MCF 10A (cell line): Measurements from ENCODE around the gene RXRA. TPM values are rescaled to one million over a fixed set of nuclear protein-coding genes. Genes with fewer than 3 reads are reported as not detected.
A peak's percentile ranks its signal among the peaks of the same experiment; 100 is the strongest.

Source experiments
- BruUV-seq: library from RNA; stranded (reverse); fragments of 400-500 nt; replicated peaks from 2 replicates; lab custom pipeline; 2021; lab: Mats Ljungman, UMichigan
- CTCF ChIA-PET: fragments of 300-600 bp; sonication (Branson Sonifier 250); formaldehyde crosslinking; extraction: SDS; loops from one replicate; lab custom pipeline; 2021; ENCODE audit warnings: antibody characterized with exemption, inconsistent platforms; lab: Yijun Ruan, JAX
- POLR2A ChIA-PET: fragments of 300-600, 350-650 bp; sonication (Branson Sonifier 250); formaldehyde crosslinking; extraction: SDS; loops from one replicate; lab custom pipeline; 2020; ENCODE audit warnings: antibody characterized with exemption, inconsistent platforms; lab: Yijun Ruan, JAX
- DNase-seq: peaks from one replicate; pipeline ENCODE4 v3.0.0-alpha.2; 2018; ENCODE audit not compliant: unreplicated experiment
- H3K27ac Mint-ChIP-seq: one replicate; pipeline ENCODE4 v1.8.0; 2022; ENCODE audit warnings: mild to moderate bottlenecking, low read depth, mixed read lengths; ENCODE audit not compliant: unreplicated experiment
- H3K27me3 Mint-ChIP-seq: one replicate; pipeline ENCODE4 v1.8.0; 2022; ENCODE audit warnings: mixed read lengths; ENCODE audit not compliant: insufficient read depth, unreplicated experiment
- H3K36me3 Mint-ChIP-seq: one replicate; pipeline ENCODE4 v1.8.0; 2022; ENCODE audit warnings: mild to moderate bottlenecking, moderate library complexity, mixed read lengths; ENCODE audit not compliant: insufficient read depth, unreplicated experiment
- H3K4me1 Mint-ChIP-seq: one replicate; pipeline ENCODE4 v1.8.0; 2022; ENCODE audit warnings: mixed read lengths; ENCODE audit not compliant: insufficient read depth, unreplicated experiment
- H3K4me3 Mint-ChIP-seq: one replicate; pipeline ENCODE4 v1.8.0; 2022; ENCODE audit warnings: mild to moderate bottlenecking, moderate library complexity, mixed read lengths; ENCODE audit not compliant: unreplicated experiment
- H3K9me3 Mint-ChIP-seq: one replicate; pipeline ENCODE4 v1.8.0; 2022; ENCODE audit warnings: mixed read lengths; ENCODE audit not compliant: unreplicated experiment
- intact Hi-C: fragments of 100-400 bp; cut with micrococcal nuclease; formaldehyde crosslinking; loops from 2 replicates; pipeline ENCODE4 v1.14.1; 2022
- total RNA-seq: library from RNA; stranded (reverse); gene quantifications from 2 replicates; pipeline ENCODE4 v1.2.3, GENCODE V29; 2022
- TF ChIP-seq, protein P1 (sequence below): fragments of 200-600 bp; IDR thresholded peaks from one replicate; pipeline ENCODE4 v1.8.0; 2022; ENCODE audit warnings: antibody characterized with exemption, mild to moderate bottlenecking; ENCODE audit not compliant: unreplicated experiment

Gene RXRA
- total RNA-seq, 1 experiment from 2014 or later: 65.5 TPM

DNA sequence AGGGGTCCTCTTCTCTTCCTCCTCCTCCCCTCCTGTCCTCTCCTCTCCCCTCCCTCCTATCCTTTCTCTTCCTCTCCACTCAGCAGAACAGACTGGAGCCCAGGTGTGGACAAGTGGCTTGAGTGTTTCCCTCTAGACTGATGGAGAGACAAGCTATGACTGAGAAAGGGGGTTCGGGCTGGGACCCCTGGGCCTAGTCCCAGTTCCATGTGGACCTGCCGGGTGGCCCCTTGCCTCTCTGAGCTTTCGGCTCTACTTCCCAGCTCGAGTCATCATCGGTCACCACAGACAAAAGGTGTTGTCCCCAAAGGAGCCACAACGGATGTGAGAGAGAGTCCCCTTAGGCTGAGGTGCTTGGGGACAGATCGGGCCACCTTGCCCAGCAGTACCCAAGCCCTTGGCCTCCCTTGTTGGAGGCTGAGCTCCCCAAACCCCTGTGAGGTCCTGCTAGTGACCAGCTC is 3.4 kb upstream of the RXRA start:
- peaks cover 9% of the 10 kb centered on the region for H3K36me3 Mint-ChIP-seq
- no peak overlapping the region for H3K27ac Mint-ChIP-seq
- peaks cover 17% of the 10 kb centered on the region for H3K4me1 Mint-ChIP-seq
- ChIA-PET POLR2A (interaction anchor here (0.6 to 3.3 kb wide), 9 partner anchors 34 to 158 kb away, joined by 3 to 56 read pairs (median 10); partner anchors contain the start of gene RNU6ATAC), CTCF (interaction anchor here (0.5 to 0.6 kb wide), 3 partner anchors 110 to 152 kb away, joined by 3 read pairs; no protein-coding TSS in a partner anchor)
- H3K9me3 Mint-ChIP-seq: no peaks in the 10 kb centered on the region
- intact Hi-C loops: no loop called here
- TF ChIP-seq, protein P1, sequence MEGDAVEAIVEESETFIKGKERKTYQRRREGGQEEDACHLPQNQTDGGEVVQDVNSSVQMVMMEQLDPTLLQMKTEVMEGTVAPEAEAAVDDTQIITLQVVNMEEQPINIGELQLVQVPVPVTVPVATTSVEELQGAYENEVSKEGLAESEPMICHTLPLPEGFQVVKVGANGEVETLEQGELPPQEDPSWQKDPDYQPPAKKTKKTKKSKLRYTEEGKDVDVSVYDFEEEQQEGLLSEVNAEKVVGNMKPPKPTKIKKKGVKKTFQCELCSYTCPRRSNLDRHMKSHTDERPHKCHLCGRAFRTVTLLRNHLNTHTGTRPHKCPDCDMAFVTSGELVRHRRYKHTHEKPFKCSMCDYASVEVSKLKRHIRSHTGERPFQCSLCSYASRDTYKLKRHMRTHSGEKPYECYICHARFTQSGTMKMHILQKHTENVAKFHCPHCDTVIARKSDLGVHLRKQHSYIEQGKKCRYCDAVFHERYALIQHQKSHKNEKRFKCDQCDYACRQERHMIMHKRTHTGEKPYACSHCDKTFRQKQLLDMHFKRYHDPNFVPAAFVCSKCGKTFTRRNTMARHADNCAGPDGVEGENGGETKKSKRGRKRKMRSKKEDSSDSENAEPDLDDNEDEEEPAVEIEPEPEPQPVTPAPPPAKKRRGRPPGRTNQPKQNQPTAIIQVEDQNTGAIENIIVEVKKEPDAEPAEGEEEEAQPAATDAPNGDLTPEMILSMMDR: no peak
- H3K4me3 Mint-ChIP-seq: no peak overlapping the region
- no peak for DNase-seq
- no peaks in the 10 kb centered on the region for H3K27me3 Mint-ChIP-seq
- BruUV-seq: no TSS peak

DNA sequence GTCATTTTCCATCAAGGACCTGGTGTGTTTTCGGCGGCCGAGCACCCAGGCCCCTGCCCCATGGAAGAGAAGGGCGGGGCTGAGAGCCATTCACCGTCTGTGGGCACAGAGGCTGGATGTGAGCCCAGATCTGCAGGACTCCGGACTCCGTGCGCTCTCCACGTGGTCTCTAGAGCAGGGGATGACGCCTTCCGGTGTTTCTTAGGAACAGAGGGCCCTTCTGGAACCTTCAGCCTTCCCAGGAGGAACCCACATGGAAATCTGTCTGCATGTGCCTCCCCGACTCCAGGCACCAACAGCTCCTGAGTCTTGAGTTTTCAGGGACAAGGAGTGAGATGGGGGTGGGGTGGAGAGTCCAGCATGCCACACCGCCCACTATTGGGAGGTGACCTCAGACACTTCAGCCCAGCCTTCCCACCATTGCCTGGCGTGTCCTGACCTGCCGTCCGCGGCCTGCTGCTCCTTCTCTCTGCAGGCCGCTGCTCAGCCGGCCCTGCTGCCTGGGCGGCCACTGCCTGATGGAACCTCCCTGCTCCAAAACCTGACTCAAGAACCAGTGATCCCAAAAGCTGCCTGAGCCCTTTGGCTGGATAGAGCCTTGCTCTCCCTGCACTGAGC is 2.4 kb upstream of the RXRA start:
- H3K4me3 Mint-ChIP-seq: peak overlapping the region; percentile 81
- intact Hi-C loops: no loop called here
- H3K4me1 Mint-ChIP-seq: peaks cover 23% of the 10 kb centered on the region
- TF ChIP-seq, protein P1: no peak
- CTCF ChIA-PET: interaction anchor here (0.7 kb wide), 1 partner anchor 119 kb away, joined by 4 read pairs; no protein-coding TSS in a partner anchor
- DNase-seq: peak; percentile 92
- H3K9me3 Mint-ChIP-seq: no peaks in the 10 kb centered on the region
- H3K27me3 Mint-ChIP-seq: no peaks in the 10 kb centered on the region
- H3K27ac Mint-ChIP-seq: peak overlapping the region; percentile 94
- POLR2A ChIA-PET: interaction anchor here (0.6 to 3.3 kb wide), 20 partner anchors 19 to 332 kb away, joined by 3 to 56 read pairs (median 6); partner anchors contain the start of genes BRD3OS and RNU6ATAC
- BruUV-seq: no TSS peak
- H3K36me3 Mint-ChIP-seq: peaks cover 9% of the 10 kb centered on the region

DNA sequence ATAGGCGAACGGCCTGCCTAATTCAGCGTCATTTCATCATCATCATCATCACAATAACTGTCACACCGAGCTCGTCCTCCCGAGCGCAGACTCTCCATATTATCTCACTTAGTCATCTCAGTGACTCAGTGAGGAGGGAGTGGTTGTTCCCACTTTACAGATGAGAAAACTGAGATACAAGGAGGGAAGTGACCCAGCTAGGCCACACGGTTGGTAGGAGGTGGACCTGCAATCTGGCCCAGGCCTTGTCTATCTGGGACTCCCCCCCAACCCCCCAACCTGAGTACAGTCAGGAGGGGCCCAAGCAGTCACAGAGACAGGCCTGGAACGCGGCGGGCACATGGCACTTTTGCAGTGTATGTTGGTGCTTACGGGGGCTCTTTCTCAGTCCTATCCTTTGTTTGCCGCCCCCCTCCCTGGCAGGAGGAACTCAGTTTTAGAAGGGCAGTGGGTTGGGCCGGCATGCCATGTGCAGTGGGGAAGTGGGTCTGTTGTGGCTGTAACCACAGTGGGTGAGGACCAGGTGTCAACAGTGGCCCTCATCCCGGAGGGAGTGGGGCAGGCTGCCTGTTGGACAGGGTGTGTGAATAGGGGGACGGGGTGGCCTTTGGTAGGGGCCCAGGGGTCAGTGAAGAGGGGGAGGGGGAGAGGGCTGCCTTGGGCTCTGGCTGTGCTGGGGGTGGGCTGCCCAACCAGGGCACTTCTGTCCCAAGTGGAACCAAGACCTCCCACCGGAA is 1.7 kb upstream of the RXRA start:
- Mint-ChIP-seq H3K4me1 (peaks cover 29% of the 10 kb centered on the region), H3K4me3 (peak overlapping the region; percentile 81), H3K27ac (peak overlapping the region; percentile 94), H3K27me3 (no peaks in the 10 kb centered on the region), H3K9me3 (no peaks in the 10 kb centered on the region), H3K36me3 (peaks cover 9% of the 10 kb centered on the region)
- TF ChIP-seq, protein P1: no peak
- DNase-seq: peak; percentile 26
- CTCF ChIA-PET: interaction anchor here (0.7 to 1.2 kb wide), 4 partner anchors 40 to 118 kb away, joined by 3 to 5 read pairs (median 4); no protein-coding TSS in a partner anchor
- BruUV-seq: no TSS peak
- POLR2A ChIA-PET: interaction anchor here (0.5 to 3.3 kb wide), 31 partner anchors 20 to 333 kb away, joined by 3 to 56 read pairs (median 5); partner anchors contain the start of genes BRD3OS, RNU6ATAC and WDR5
- intact Hi-C loops: loop anchor here (5.0 kb wide), 1 partner anchor 147 kb away; no protein-coding TSS in a partner anchor
